ENCODE measurements around the gene KCNIP3. TPM values are rescaled to one million over a fixed set of nuclear protein-coding genes. Genes with fewer than 3 reads are reported as not detected.

The KCNIP3 gene
- polyA plus RNA-seq, 1 donor from 2014 or later, result not detected

GRCh38 chr2:95311815-95312542 is 14.8 kb downstream of the KCNIP3 start:
- Mint-ChIP-seq H3K36me3 (no peaks in the 10 kb centered on the region), H3K4me1 (peaks cover 0 to 1% (median 0%) of the 10 kb centered on the region in 3 donors), H3K27me3 (peaks cover 2% of the 10 kb centered on the region), H3K4me3 (no peak overlapping the region), H3K27ac (no peak overlapping the region), H3K9me3 (no peaks in the 10 kb centered on the region)

GRCh38 chr2:95312543-95313201 is 15.5 kb downstream of the KCNIP3 start:
- H3K27ac Mint-ChIP-seq, result no peak overlapping the region
- H3K4me3 Mint-ChIP-seq, result no peak overlapping the region
- no peaks in the 10 kb centered on the region for H3K36me3 Mint-ChIP-seq
- H3K9me3 Mint-ChIP-seq, result no peaks in the 10 kb centered on the region
- H3K4me1 Mint-ChIP-seq, result peaks cover 0 to 1% (median 0%) of the 10 kb centered on the region in 3 donors
- H3K27me3 Mint-ChIP-seq, result peaks cover 5% of the 10 kb centered on the region

GRCh38 chr2:95313296-95314131 is 16.4 kb downstream of the KCNIP3 start:
- Mint-ChIP-seq H3K36me3 (no peaks in the 10 kb centered on the region), H3K4me1 (peaks cover 0 to 1% (median 0%) of the 10 kb centered on the region in 3 donors), H3K27ac (no peak overlapping the region), H3K9me3 (no peaks in the 10 kb centered on the region), H3K4me3 (no peak overlapping the region), H3K27me3 (peaks cover 6% of the 10 kb centered on the region)

GRCh38 chr2:95314598-95314963 is 17.4 kb downstream of the KCNIP3 start:
- Mint-ChIP-seq H3K27ac (no peak overlapping the region), H3K9me3 (no peaks in the 10 kb centered on the region), H3K4me1 (peaks cover 0 to 1% (median 0%) of the 10 kb centered on the region in 3 donors), H3K4me3 (no peak overlapping the region), H3K27me3 (peaks cover 8% of the 10 kb centered on the region), H3K36me3 (no peaks in the 10 kb centered on the region)

GRCh38 chr2:95314964-95315611 is 17.9 kb downstream of the KCNIP3 start:
- no peaks in the 10 kb centered on the region for H3K36me3 Mint-ChIP-seq
- H3K9me3 Mint-ChIP-seq, result no peaks in the 10 kb centered on the region
- H3K27ac Mint-ChIP-seq, result no peak overlapping the region
- H3K4me1 Mint-ChIP-seq, result peaks cover 0 to 1% (median 0%) of the 10 kb centered on the region in 3 donors
- H3K4me3 Mint-ChIP-seq, result no peak overlapping the region
- peaks cover 6% of the 10 kb centered on the region for H3K27me3 Mint-ChIP-seq

- peak overlapping the region in 1 of 4 donors; percentile 28 for H3K4me3 Mint-ChIP-seq
- H3K9me3 Mint-ChIP-seq, result no peaks in the 10 kb centered on the region
- H3K36me3 Mint-ChIP-seq, result no peaks in the 10 kb centered on the region
- peaks cover 5% of the 10 kb centered on the region for H3K27me3 Mint-ChIP-seq
- H3K27ac Mint-ChIP-seq, result no peak overlapping the region
- H3K4me1 Mint-ChIP-seq, result peaks cover 0 to 1% (median 0%) of the 10 kb centered on the region in 3 donors
These were observed 18.8 kb downstream of the KCNIP3 start for GRCh38 chr2:95315801-95316411.

- no peak overlapping the region for H3K27ac Mint-ChIP-seq
- peaks cover 0 to 1% (median 0%) of the 10 kb centered on the region in 3 donors for H3K4me1 Mint-ChIP-seq
- no peaks in the 10 kb centered on the region for H3K36me3 Mint-ChIP-seq
- H3K4me3 Mint-ChIP-seq, result no peak overlapping the region
- H3K27me3 Mint-ChIP-seq, result peaks cover 5% of the 10 kb centered on the region
- H3K9me3 Mint-ChIP-seq, result no peaks in the 10 kb centered on the region
These were observed 19.4 kb downstream of the KCNIP3 start for GRCh38 chr2:95316466-95317122.

- Mint-ChIP-seq H3K36me3 (no peaks in the 10 kb centered on the region), H3K9me3 (no peaks in the 10 kb centered on the region), H3K27me3 (peaks cover 5% of the 10 kb centered on the region), H3K4me3 (no peak overlapping the region), H3K4me1 (peaks cover 0 to 1% (median 0%) of the 10 kb centered on the region in 3 donors), H3K27ac (no peak overlapping the region)
These were observed 20.0 kb downstream of the KCNIP3 start for GRCh38 chr2:95317123-95317500.

GRCh38 chr2:95317665-95318425 is 20.7 kb downstream of the KCNIP3 start:
- peak overlapping the region in 1 of 4 donors; percentile 39 for H3K4me3 Mint-ChIP-seq
- peaks cover 5% of the 10 kb centered on the region for H3K27me3 Mint-ChIP-seq
- no peaks in the 10 kb centered on the region for H3K9me3 Mint-ChIP-seq
- no peak overlapping the region for H3K27ac Mint-ChIP-seq
- H3K36me3 Mint-ChIP-seq, result no peaks in the 10 kb centered on the region
- H3K4me1 Mint-ChIP-seq, result peaks cover 0 to 1% (median 0%) of the 10 kb centered on the region in 3 donors

- no peak overlapping the region for H3K4me3 Mint-ChIP-seq
- peaks cover 5% of the 10 kb centered on the region for H3K27me3 Mint-ChIP-seq
- H3K27ac Mint-ChIP-seq, result no peak overlapping the region
- H3K4me1 Mint-ChIP-seq, result peaks cover 0 to 1% (median 0%) of the 10 kb centered on the region in 3 donors
- H3K36me3 Mint-ChIP-seq, result no peaks in the 10 kb centered on the region
- no peaks in the 10 kb centered on the region for H3K9me3 Mint-ChIP-seq
These were observed 21.5 kb downstream of the KCNIP3 start for GRCh38 chr2:95318431-95319220.

- Mint-ChIP-seq H3K4me3 (peak overlapping the region in 1 of 4 donors; percentile 39), H3K27me3 (peaks cover 5% of the 10 kb centered on the region), H3K27ac (no peak overlapping the region), H3K9me3 (no peaks in the 10 kb centered on the region), H3K4me1 (peaks cover 0 to 1% (median 0%) of the 10 kb centered on the region in 3 donors), H3K36me3 (no peaks in the 10 kb centered on the region)
These were observed 22.6 kb downstream of the KCNIP3 start for GRCh38 chr2:95319481-95320343.

- Mint-ChIP-seq H3K9me3 (no peaks in the 10 kb centered on the region), H3K4me1 (peaks cover 0 to 1% (median 0%) of the 10 kb centered on the region in 3 donors), H3K4me3 (no peak overlapping the region), H3K27ac (no peak overlapping the region), H3K36me3 (no peaks in the 10 kb centered on the region), H3K27me3 (peaks cover 5% of the 10 kb centered on the region)
These were observed 23.2 kb downstream of the KCNIP3 start for GRCh38 chr2:95320344-95320712.
